Skeletal muscle tissue (tissue), 4 donors: ENCODE measurements around the gene VPREB3. TPM values are rescaled to one million over a fixed set of nuclear protein-coding genes. Genes with fewer than 3 reads are reported as not detected.

Experiments
- H3K27ac ChIP-seq: one replicate; pipeline ENCODE4 v1.7.0; 2013; ENCODE audit warnings: mild to moderate bottlenecking, low read depth, low read length, inconsistent platforms
- H3K27me3 ChIP-seq, 3 donors: one replicate each; pipeline ENCODE4 v1.7.0; 2013; ENCODE audit warnings: low read length in 3 of 3; ENCODE audit not compliant: control insufficient read depth in 3 of 3, insufficient read depth in 3 of 3
- H3K36me3 ChIP-seq, 3 donors: one replicate each; pipeline ENCODE4 v1.7.0; 2013; ENCODE audit warnings: low read length in 3 of 3; ENCODE audit not compliant: control insufficient read depth in 3 of 3, insufficient read depth in 3 of 3
- H3K4me1 ChIP-seq, 3 donors: one replicate each; pipeline ENCODE4 v1.7.0; 2013; ENCODE audit warnings: low read length in 3 of 3, mild to moderate bottlenecking in 3 of 3; ENCODE audit not compliant: control insufficient read depth in 3 of 3, insufficient read depth in 3 of 3
- H3K4me3 ChIP-seq, 3 donors: one replicate each; pipeline ENCODE4 v1.7.0; 2013; ENCODE audit warnings: low read length in 3 of 3
- H3K9ac ChIP-seq, 3 donors: one replicate each; pipeline ENCODE4 v1.7.0; 2013; ENCODE audit warnings: low read length in 3 of 3, mild to moderate bottlenecking in 3 of 3, moderate library complexity in 2 of 3, low read depth in 1 of 3
- H3K9me3 ChIP-seq, 3 donors: one replicate each; pipeline ENCODE4 v1.7.0; 2013; ENCODE audit warnings: low read length in 3 of 3; ENCODE audit not compliant: control insufficient read depth in 3 of 3
- total RNA-seq: library from RNA; depleted of rRNA; stranded (reverse); fragments of >200 nt; gene quantifications from one replicate; pipeline ENCODE4 v1.2.3, GENCODE V29; 2014
- donor health status: Osteomylitis.

The VPREB3 gene
- total RNA-seq, 1 donor from 2014 or later: not detected

DNA sequence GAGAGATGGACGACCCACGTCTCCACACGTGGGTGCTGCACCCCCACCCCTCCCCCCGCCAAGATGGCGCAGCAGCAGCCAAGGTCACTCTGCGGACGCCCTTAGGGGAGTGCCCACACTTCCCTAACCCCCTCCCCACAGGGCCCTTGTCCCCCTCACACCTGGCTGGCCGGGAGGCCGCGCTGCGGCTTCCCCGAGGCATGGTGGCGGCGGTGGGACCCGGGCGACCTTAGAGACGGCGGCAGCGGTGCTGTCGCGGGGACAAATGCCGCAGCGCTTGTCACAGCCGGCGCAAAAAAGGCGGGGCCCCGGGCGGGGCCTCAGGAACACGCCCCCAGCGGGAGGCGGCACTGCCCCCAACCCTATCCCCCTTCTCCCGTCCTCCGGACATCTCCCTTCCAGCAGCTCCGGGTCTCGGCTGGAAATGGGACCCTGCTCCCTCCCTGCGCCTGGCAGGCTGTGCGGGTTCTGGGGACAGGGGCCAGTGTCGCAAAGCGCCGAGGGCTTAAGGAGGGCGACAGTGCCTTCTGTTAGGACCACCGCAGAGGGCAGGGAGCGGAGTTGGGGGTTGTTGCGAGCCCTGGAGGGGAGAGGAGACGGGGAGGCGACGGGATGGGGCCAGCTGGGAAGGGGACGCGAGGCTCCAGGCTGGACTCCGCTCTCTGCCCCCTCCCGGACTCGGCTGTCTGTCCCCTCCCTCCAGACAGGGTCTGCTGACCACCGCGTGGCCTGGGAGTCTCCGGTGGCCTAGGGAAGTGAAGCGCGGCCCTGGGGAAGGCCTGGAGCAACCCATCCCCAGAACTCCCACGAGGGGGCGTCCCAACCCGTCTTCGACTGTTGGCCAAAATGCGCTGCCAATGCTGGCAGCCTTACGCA is 13.7 kb upstream of the VPREB3 start, which contains the start of gene CHCHD10:
CHCHD10 (minus strand) TSS at position 300 of the 876 bp plus-strand sequence; CDS start at position 202, 98 bp downstream.
- Histone ChIP-seq H3K9ac (peak within 1 kb of the TSS; percentile 96 to 100 (median 98)), H3K4me3 (peak within 1 kb of the TSS; percentile 82 to 96 (median 95)), H3K36me3 (peaks cover 3 to 21% (median 8%) of the 10 kb centered on the region in 3 donors), H3K4me1 (peaks cover 40 to 63% (median 54%) of the 10 kb centered on the region in 3 donors), H3K27me3 (no peaks in the 10 kb centered on the region), H3K9me3 (no peaks in the 10 kb centered on the region), H3K27ac (peak within 1 kb of the TSS; percentile 99)

GRCh38 chr22:23767303-23767672 is 13.1 kb upstream of the VPREB3 start:
- Histone ChIP-seq H3K36me3 (peaks cover 3 to 21% (median 8%) of the 10 kb centered on the region in 3 donors), H3K9ac (peak overlapping the region; percentile 96 to 100 (median 98)), H3K27ac (peak overlapping the region; percentile 99), H3K9me3 (no peaks in the 10 kb centered on the region), H3K4me3 (peak overlapping the region; percentile 82 to 96 (median 95)), H3K4me1 (peaks cover 40 to 62% (median 54%) of the 10 kb centered on the region in 3 donors), H3K27me3 (no peaks in the 10 kb centered on the region)

GRCh38 chr22:23764899-23765881 is 11.0 kb upstream of the VPREB3 start:
- H3K4me1 ChIP-seq: peaks cover 38 to 59% (median 51%) of the 10 kb centered on the region in 3 donors
- H3K9me3 ChIP-seq: no peaks in the 10 kb centered on the region
- peak overlapping the region in 2 of 3 donors; percentile 43 to 65 for H3K4me3 ChIP-seq
- no peak overlapping the region for H3K27ac ChIP-seq
- peak overlapping the region in 2 of 3 donors; percentile 57 to 71 for H3K9ac ChIP-seq
- peaks cover 3 to 21% (median 8%) of the 10 kb centered on the region in 3 donors for H3K36me3 ChIP-seq
- H3K27me3 ChIP-seq: no peaks in the 10 kb centered on the region

- peaks cover 38 to 51% (median 46%) of the 10 kb centered on the region in 3 donors for H3K4me1 ChIP-seq
- no peaks in the 10 kb centered on the region for H3K27me3 ChIP-seq
- no peaks in the 10 kb centered on the region for H3K9me3 ChIP-seq
- peak overlapping the region in 1 of 3 donors; percentile 68 for H3K9ac ChIP-seq
- peaks cover 3 to 21% (median 8%) of the 10 kb centered on the region in 3 donors for H3K36me3 ChIP-seq
- no peak overlapping the region for H3K27ac ChIP-seq
- no peak overlapping the region for H3K4me3 ChIP-seq
These were observed 9.7 kb upstream of the VPREB3 start for GRCh38 chr22:23763954-23764353.

DNA sequence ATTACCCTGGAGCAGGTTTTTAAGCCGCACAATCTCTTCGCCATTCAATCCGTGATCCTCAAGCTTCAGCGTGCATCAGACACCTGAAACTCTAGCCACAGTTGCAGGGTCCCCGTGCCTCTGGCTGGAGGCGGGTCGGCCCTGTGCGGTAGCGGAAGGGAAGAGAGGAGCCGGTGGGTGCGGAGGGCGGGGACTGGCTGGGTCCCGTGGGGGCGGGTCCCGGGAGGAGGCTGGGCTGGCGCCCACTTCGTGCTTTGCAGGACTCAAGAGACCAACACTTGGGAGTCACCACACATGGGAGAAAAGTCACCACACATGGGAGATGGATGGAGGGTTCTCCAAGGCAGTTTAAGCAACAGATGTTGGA is 9.3 kb upstream of the VPREB3 start:
- H3K9me3 ChIP-seq: no peaks in the 10 kb centered on the region
- H3K9ac ChIP-seq: peak overlapping the region in 1 of 3 donors; percentile 20
- H3K4me1 ChIP-seq: peaks cover 36 to 47% (median 44%) of the 10 kb centered on the region in 3 donors
- H3K4me3 ChIP-seq: no peak overlapping the region
- H3K27ac ChIP-seq: no peak overlapping the region
- no peaks in the 10 kb centered on the region for H3K27me3 ChIP-seq
- H3K36me3 ChIP-seq: peaks cover 3 to 21% (median 8%) of the 10 kb centered on the region in 3 donors

- H3K9me3 ChIP-seq: no peaks in the 10 kb centered on the region
- peak within 1 kb of the TSS in 1 of 3 donors; percentile 20 for H3K9ac ChIP-seq
- no peak within 1 kb of the TSS for H3K4me3 ChIP-seq
- peaks cover 35 to 42% (median 39%) of the 10 kb centered on the region in 3 donors for H3K4me1 ChIP-seq
- H3K36me3 ChIP-seq: peaks cover 3 to 21% (median 8%) of the 10 kb centered on the region in 3 donors
- H3K27ac ChIP-seq: no peak within 1 kb of the TSS
- no peaks in the 10 kb centered on the region for H3K27me3 ChIP-seq
These were observed 8.8 kb upstream of the VPREB3 start, which contains the start of gene C22orf15 for GRCh38 chr22:23762842-23763578. C22orf15 (plus strand) TSS chr22:23762990; CDS start chr22:23763307, 317 bp downstream.

DNA sequence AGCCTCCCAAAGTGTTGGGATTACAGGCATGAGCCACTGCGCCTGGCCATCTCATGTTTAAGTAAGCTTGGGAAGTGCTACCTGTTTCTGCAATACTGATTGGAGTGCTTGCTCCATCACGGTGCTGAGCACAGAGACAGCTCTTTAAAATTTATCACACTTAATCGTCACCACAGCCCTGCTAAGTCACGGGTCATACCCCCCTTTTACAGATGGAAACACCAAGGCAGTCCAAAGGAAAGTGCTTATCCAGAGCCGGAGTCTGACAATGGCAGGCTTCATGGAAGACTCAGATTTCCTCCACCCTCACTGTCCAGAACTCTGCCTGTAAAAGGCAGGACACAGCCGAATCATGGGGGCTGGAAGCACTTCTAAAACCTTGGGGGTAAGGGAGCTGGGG is 5.8 kb upstream of the VPREB3 start:
- H3K4me3 ChIP-seq: no peak overlapping the region
- H3K4me1 ChIP-seq: peaks cover 20 to 22% (median 20%) of the 10 kb centered on the region in 3 donors
- H3K9ac ChIP-seq: peak overlapping the region in 1 of 3 donors; percentile 12
- H3K27ac ChIP-seq: no peak overlapping the region
- peaks cover 0 to 12% (median 8%) of the 10 kb centered on the region in 3 donors for H3K36me3 ChIP-seq
- no peaks in the 10 kb centered on the region for H3K9me3 ChIP-seq
- no peaks in the 10 kb centered on the region for H3K27me3 ChIP-seq

DNA sequence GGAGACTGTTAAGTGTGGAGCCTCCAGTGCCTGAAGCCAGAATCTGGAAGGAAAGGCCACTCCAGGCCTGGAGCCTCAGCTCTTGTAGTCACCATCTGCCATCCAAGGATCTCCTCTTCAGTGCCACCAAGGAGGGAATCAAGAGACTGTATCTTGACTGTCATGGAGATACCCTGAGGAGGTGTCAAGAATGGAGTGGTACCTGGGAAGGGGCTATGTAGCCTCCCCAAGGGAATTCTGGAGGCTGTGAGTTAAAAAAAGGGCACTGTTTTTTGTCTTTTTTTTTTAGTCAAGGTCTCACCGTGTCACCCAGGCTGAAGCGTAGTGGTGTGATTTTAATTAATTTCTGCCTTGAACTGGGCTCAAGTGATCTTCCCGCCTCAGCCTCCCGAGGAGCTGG is 5.3 kb upstream of the VPREB3 start:
- no peaks in the 10 kb centered on the region for H3K27me3 ChIP-seq
- no peak overlapping the region for H3K27ac ChIP-seq
- no peaks in the 10 kb centered on the region for H3K9me3 ChIP-seq
- H3K9ac ChIP-seq: no peak overlapping the region
- H3K4me3 ChIP-seq: no peak overlapping the region
- peaks cover 15 to 17% (median 16%) of the 10 kb centered on the region in 3 donors for H3K4me1 ChIP-seq
- H3K36me3 ChIP-seq: peaks cover 0 to 8% (median 7%) of the 10 kb centered on the region in 3 donors

DNA sequence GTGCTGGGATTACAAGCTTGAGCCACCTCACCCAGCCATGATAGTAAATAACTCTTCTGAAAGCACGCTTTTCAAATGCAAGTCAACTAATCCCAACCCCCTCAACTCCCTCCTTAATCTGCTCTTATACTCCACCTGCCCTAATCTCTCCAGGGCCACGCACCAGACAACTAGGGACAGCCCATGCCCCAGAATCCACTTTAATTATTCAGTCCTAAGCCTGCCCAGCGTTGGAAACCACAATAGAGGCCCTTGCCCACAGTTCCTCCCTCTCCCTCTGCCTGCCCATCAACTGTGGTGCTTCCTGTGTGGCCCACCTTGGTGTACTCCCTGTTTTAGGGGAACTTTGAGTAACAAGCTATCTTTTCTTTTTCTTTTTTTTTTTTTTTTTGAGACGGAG is 2.7 kb upstream of the VPREB3 start:
- H3K27me3 ChIP-seq: no peaks in the 10 kb centered on the region
- no peaks in the 10 kb centered on the region for H3K9me3 ChIP-seq
- no peaks in the 10 kb centered on the region for H3K36me3 ChIP-seq
- H3K4me3 ChIP-seq: no peak overlapping the region
- no peaks in the 10 kb centered on the region for H3K4me1 ChIP-seq
- H3K27ac ChIP-seq: no peak overlapping the region
- H3K9ac ChIP-seq: no peak overlapping the region
